GM19240 (cell line): Measurements from ENCODE around the gene TMEM178B.

Experiments used
- DNase-seq: peaks from one replicate; pipeline ENCODE4 v3.0.0; 2011; ENCODE audit warnings: low spot score; ENCODE audit not compliant: insufficient read length

Gene TMEM178B

GRCh38 chr7:141461924-141462323 is 388.1 kb downstream of the TMEM178B start:
- no peak for DNase-seq

DNA sequence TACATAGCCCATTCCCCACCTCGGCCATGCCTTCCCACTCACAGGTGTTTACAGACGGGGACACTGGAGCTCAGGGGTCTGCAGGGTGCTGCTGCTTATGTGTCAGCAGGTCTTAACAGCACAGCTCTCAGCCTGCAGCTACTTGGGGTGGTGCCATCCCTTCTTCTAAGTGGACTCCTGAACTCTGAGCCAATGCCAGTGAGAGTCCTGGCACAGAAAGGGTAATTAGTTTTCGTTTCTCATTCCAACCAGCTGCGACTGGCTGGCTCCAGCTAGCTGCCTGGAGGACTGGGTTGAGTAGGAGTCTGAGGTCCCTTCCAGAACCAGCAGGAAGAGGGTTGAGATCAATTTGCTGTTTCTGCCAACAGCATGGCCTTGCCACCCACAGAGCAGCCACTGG is 389.1 kb downstream of the TMEM178B start:
- no peak for DNase-seq

DNA sequence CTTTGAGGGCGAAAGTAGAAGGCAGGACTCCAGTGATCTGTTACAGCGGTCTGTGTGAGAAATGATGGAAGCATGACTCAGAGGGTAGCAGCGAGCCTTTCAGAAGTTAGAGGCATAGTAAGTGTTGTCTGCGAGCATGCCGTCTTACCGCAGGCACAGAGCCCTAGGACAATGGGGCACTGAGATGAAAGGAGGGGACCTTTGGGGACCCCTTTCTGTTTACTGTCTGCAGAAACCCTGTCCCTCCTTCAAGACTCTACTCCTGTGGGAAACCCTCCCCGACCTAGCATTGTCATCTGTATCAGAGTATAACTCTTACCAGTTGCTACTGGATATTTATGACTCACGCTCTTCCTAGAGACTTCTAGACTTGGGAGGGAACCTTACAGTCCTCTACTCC is 390.1 kb downstream of the TMEM178B start:
- DNase-seq: no peak

GRCh38 chr7:141464551-141464950 is 390.7 kb downstream of the TMEM178B start:
- DNase-seq: no peak

GRCh38 chr7:141466151-141466904 is 392.5 kb downstream of the TMEM178B start:
- no peak for DNase-seq

- DNase-seq: no peak
Measured at GRCh38 chr7:141468341-141468740, 394.5 kb downstream of the TMEM178B start.

- DNase-seq: no peak
Measured at GRCh38 chr7:141475679-141476078, 401.8 kb downstream of the TMEM178B start.

DNA sequence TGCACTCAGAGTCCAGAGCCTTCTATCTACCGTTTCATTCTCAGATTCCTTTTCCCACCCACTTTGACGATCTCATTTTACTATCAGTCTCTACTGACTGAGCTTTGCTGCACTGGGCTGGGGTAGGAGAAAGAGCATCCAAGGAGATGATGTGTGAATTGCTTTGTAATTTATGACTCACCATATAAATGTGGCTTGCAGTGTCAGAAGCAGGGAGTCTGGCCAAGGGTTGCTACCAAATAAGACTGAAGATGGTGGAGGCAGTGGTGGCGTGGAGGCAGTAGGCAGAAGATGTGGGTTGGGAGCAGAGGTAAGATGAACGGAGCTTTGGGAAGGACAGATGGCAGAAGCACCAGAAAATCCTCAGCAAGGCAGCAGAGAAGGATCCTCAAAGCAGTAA is 404.0 kb downstream of the TMEM178B start:
- no peak for DNase-seq

GRCh38 chr7:141478845-141479244 is 405.0 kb downstream of the TMEM178B start:
- DNase-seq: no peak

GRCh38 chr7:141480953-141481352 is 407.1 kb downstream of the TMEM178B start:
- DNase-seq: no peak

- DNase-seq: no peak
Measured at GRCh38 chr7:141481971-141482370, 408.1 kb downstream of the TMEM178B start.

DNA sequence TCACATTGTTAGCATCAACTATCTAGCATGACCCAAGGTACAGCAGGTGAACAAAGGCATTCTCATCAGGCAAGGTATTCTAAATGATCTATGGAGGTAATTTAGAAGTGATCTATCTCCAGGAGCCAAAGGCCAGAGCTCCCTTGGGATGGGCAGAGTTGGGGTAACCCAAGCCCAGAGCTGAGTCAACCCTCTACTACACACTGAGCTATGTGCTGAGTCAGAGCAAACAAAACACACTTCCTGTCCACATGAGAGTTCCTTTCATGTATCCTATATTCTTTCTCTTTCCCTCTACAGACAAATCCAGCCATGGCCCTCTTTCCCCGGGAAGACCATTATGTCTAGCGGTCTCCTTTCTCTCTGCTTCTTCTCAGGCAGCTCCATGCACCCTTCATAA is 409.2 kb downstream of the TMEM178B start:
- no peak for DNase-seq

DNA sequence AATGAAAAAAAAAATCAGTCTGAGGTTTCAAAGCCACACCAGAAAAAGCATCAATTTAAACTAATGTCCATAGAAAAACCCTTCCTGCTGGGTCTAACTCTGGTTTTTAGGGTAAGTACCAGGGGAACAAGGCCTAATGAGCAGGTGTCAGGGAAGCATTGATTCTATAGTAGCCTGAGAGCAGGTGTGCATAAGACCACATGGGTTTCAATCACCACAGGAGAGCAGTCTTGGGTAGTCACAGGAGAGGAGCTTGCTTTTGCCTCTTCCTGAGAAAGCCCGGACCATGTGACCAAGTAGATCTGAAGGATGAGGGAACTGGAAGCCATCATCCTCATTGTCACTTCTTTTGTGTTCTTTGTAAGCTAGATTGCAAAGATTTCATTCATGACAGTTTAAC is 411.0 kb downstream of the TMEM178B start:
- no peak for DNase-seq

GRCh38 chr7:141486959-141487358 is 413.1 kb downstream of the TMEM178B start:
- DNase-seq: no peak

GRCh38 chr7:141490474-141490873 is 416.6 kb downstream of the TMEM178B start:
- DNase-seq: no peak

DNA sequence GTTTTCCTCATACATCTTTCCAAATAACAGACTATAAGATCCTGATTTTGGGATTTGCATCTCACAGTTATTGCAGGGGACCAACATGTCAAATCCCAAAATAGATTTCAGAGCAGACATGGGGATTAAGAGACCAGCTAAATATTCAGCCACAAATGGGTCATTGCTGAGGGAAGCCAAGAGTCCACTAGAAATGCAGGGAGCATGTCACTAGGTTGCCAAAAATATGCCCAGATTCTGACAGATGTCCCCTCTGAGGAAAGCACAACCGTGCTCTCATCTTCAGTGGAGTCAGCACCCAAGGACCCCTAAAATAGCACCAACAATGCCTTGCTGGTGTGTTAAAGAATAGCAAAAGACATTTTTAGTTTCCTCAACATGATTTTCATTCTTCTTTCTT is 421.2 kb downstream of the TMEM178B start:
- DNase-seq: no peak

GRCh38 chr7:141497391-141497790 is 423.5 kb downstream of the TMEM178B start:
- DNase-seq: no peak

- no peak for DNase-seq
Measured at GRCh38 chr7:141500608-141501007, 426.7 kb downstream of the TMEM178B start.

- DNase-seq: no peak
Measured at GRCh38 chr7:141501451-141501850, 427.6 kb downstream of the TMEM178B start.

GRCh38 chr7:141511316-141511675 is 437.4 kb downstream of the TMEM178B start:
- no peak for DNase-seq

- DNase-seq: no peak
Measured at GRCh38 chr7:141511676-141512396, 438.0 kb downstream of the TMEM178B start.

- no peak for DNase-seq
Measured at GRCh38 chr7:141512597-141512996, 438.7 kb downstream of the TMEM178B start.

- no peak for DNase-seq
Measured at GRCh38 chr7:141513720-141514119, 439.9 kb downstream of the TMEM178B start.
